ENCODE data around the gene NAB1.

The NAB1 gene

DNA sequence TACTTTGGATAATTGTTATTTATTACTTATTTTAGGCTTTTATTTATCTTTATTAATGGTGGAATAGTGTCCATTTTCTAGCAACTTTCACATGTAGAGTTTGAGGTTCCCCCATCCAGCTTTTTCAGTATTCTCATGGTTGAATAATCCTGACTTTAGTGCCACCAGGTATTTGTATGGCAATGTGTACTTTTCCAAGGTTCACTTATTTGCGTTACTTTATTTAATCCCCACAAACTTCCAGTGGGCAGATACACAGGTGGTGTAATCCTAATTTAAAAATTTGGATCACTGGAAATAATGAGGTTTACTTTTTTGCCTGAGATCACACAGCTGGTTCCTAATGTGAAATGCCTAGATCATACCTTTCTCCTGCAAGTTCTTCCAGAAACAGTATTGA is 30.5 kb downstream of the NAB1 start:
- Histone ChIP-seq H3K4me3 (ENCODE audit: low read length) (no peak overlapping the region), H3K27me3 (ENCODE audit: control insufficient read depth, insufficient read depth, low read length) (no peaks in the 10 kb centered on the region), H3K4me1 (ENCODE audit: control insufficient read depth, low read depth, low read length) (peaks cover 40% of the 10 kb centered on the region), H3K27ac (ENCODE audit: low read length) (no peak overlapping the region), H3K9me3 (ENCODE audit: control insufficient read depth, low read depth, low read length) (no peaks in the 10 kb centered on the region), H3K9ac (ENCODE audit: low read length) (no peak overlapping the region), H3K36me3 (ENCODE audit: control insufficient read depth, low read depth, low read length) (no peaks in the 10 kb centered on the region)

DNA sequence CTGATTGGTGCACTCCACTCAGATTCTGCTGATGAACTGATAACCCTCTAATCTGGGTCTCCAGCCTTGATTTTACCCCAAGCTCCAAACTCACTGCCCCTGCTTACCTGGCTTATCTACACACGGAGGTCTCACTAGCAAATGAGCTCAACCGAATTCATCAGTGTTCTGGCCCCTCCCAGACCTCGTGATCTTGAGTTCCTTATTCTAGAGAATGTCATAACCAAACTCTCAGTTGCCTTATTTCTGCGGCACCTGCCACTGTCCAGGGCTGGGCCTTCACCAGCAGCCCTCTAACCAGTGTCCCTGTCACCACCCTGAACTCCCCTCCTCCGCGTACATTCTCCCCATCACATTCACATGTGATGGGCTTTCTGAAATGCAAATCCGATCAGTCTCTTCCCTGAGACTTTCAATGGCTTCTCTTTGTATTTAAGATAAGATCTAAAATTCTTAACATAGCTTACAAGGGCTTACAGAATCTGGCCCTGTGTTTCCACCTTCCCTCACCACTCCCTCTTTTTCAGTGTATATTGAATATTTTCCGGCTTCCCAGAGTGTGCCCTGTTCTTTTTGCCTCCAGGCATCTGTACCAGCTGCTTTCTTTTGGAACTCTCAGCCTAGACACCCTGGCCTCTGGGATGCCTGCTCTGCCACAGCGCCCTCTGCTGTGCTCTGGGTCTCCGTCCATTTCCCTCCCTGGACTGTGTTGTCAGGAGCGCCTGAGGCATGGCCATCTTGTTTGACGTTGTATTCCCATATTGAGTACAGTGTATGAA is 31.1 kb downstream of the NAB1 start:
- no peak overlapping the region for H3K4me3 ChIP-seq (ENCODE audit: low read length)
- no peak overlapping the region for H3K9ac ChIP-seq (ENCODE audit: low read length)
- H3K27ac ChIP-seq (ENCODE audit: low read length) = no peak overlapping the region
- H3K9me3 ChIP-seq (ENCODE audit: control insufficient read depth, low read depth, low read length) = no peaks in the 10 kb centered on the region
- no peaks in the 10 kb centered on the region for H3K27me3 ChIP-seq (ENCODE audit: control insufficient read depth, insufficient read depth, low read length)
- H3K4me1 ChIP-seq (ENCODE audit: control insufficient read depth, low read depth, low read length) = peaks cover 40% of the 10 kb centered on the region
- H3K36me3 ChIP-seq (ENCODE audit: control insufficient read depth, low read depth, low read length) = no peaks in the 10 kb centered on the region

DNA sequence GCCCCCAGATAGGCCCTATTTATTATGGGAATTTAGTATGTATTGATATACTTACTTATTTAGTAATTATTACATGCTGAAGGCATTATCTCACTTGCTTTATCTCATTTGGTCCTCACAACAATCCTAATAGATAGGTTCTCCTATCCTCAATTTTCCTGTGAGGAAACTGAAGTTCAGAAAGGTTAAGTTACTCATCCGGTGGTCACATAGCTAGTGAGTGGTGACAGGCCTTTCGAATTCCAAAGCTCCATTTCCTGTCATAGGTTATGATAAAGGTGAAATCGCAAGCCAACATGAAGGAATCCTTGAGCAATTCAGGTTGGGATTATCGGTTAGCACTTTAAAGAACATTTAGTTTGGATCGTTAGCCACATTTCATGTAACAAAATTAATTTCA is 33.3 kb downstream of the NAB1 start:
- no peak overlapping the region for H3K4me3 ChIP-seq (ENCODE audit: low read length)
- H3K9ac ChIP-seq (ENCODE audit: low read length) = no peak overlapping the region
- H3K27ac ChIP-seq (ENCODE audit: low read length) = no peak overlapping the region
- no peaks in the 10 kb centered on the region for H3K36me3 ChIP-seq (ENCODE audit: control insufficient read depth, low read depth, low read length)
- H3K27me3 ChIP-seq (ENCODE audit: control insufficient read depth, insufficient read depth, low read length) = no peaks in the 10 kb centered on the region
- no peaks in the 10 kb centered on the region for H3K9me3 ChIP-seq (ENCODE audit: control insufficient read depth, low read depth, low read length)
- H3K4me1 ChIP-seq (ENCODE audit: control insufficient read depth, low read depth, low read length) = peaks cover 25% of the 10 kb centered on the region

DNA sequence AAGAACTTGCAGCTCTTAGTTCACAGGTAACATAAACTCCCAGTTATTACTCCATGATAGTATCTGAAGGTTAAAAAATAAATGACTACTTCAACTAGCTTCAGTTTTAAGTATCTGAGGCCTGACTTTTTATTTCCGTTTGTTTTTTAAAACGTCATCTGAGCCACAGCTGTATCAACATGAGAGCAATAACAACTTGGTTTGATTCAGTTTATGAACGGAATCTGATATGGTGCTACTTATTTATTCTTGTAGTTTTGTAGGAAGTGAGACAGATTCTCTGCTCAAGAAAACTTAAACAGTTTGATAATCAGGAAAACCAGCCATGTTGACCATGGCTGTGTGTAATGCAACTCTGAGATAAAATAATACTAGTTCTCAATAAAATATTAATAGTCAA is 34.9 kb downstream of the NAB1 start:
- peaks cover 17% of the 10 kb centered on the region for H3K4me1 ChIP-seq (ENCODE audit: control insufficient read depth, low read depth, low read length)
- no peaks in the 10 kb centered on the region for H3K27me3 ChIP-seq (ENCODE audit: control insufficient read depth, insufficient read depth, low read length)
- peaks cover 3% of the 10 kb centered on the region for H3K36me3 ChIP-seq (ENCODE audit: control insufficient read depth, low read depth, low read length)
- no peaks in the 10 kb centered on the region for H3K9me3 ChIP-seq (ENCODE audit: control insufficient read depth, low read depth, low read length)
- H3K27ac ChIP-seq (ENCODE audit: low read length) = no peak overlapping the region
- no peak overlapping the region for H3K9ac ChIP-seq (ENCODE audit: low read length)
- H3K4me3 ChIP-seq (ENCODE audit: low read length) = no peak overlapping the region

DNA sequence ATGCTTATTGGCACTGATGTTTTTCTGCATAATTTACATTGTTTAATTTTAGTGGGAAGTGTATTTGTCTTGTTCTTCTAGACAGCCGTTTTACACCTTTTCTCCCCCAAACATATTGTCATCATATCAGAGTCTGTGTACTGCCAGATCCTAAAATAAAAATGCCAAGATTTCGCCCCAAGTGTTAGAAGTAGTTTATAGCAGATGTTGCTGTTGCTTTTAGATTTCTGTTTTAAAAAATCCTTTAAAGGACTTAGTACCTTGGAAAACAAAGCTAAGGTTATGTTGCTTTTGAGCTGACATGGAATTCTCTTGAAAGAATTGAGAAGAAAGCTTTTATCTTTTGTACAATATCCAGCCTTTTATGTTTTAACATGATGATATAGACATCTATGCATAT is 36.0 kb downstream of the NAB1 start:
- H3K27me3 ChIP-seq (ENCODE audit: control insufficient read depth, insufficient read depth, low read length) = no peaks in the 10 kb centered on the region
- H3K9ac ChIP-seq (ENCODE audit: low read length) = no peak overlapping the region
- H3K27ac ChIP-seq (ENCODE audit: low read length) = no peak overlapping the region
- H3K4me3 ChIP-seq (ENCODE audit: low read length) = no peak overlapping the region
- peaks cover 3% of the 10 kb centered on the region for H3K36me3 ChIP-seq (ENCODE audit: control insufficient read depth, low read depth, low read length)
- H3K4me1 ChIP-seq (ENCODE audit: control insufficient read depth, low read depth, low read length) = peaks cover 9% of the 10 kb centered on the region
- H3K9me3 ChIP-seq (ENCODE audit: control insufficient read depth, low read depth, low read length) = no peaks in the 10 kb centered on the region

DNA sequence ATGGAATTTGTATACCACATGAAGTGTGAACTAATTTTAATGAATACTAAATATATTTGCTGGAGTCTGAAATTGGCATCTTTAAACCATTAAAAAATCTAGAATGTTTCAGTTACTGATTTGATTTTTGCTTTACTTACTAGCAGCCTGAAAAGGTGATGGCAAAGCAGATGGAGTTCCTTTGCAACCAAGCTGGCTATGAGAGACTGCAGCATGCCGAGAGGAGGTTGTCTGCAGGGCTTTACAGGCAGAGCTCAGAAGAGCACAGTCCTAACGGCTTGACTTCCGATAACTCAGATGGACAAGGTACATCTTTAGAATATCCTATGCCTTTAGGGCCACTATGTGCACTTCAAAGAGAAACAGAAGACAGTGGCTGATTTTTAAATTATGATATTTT is 36.5 kb downstream of the NAB1 start:
- no peak overlapping the region for H3K27ac ChIP-seq (ENCODE audit: low read length)
- peaks cover 6% of the 10 kb centered on the region for H3K36me3 ChIP-seq (ENCODE audit: control insufficient read depth, low read depth, low read length)
- H3K9ac ChIP-seq (ENCODE audit: low read length) = no peak overlapping the region
- no peaks in the 10 kb centered on the region for H3K27me3 ChIP-seq (ENCODE audit: control insufficient read depth, insufficient read depth, low read length)
- H3K4me3 ChIP-seq (ENCODE audit: low read length) = no peak overlapping the region
- H3K4me1 ChIP-seq (ENCODE audit: control insufficient read depth, low read depth, low read length) = peaks cover 6% of the 10 kb centered on the region
- H3K9me3 ChIP-seq (ENCODE audit: control insufficient read depth, low read depth, low read length) = no peaks in the 10 kb centered on the region

DNA sequence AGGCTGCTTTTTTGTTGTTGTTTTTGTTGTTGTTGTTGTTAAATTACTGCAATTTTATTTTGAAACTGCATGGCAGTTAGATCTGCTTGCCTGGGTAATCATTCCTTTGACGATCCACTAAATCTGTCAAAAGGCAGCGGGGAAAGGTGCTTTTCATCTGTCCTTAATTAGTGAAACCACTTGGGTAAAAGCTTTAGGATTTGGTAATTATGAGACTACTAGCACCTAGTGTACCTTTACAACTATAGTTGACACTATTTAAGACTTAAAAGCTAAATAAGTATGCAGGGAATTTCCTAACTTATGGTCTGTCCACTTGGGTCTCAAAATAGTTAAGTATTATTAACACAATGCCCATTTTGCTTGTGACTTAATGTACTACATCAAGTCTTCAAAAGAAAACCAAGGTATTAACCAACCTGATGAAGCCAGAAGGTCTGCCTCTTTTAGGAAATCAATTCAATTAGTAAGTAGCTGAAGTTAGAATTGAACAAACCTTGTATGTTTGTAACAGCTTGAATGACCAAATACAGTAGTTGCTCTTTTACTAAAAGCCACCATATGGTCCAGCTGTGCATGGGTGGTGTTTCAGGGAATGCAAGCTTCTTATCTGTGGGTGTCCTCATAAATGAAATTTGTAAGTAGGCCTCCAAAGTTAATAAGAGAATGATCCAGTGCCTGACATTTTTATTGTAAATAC is 44.8 kb downstream of the NAB1 start:
- peaks cover 21% of the 10 kb centered on the region for H3K4me1 ChIP-seq (ENCODE audit: control insufficient read depth, low read depth, low read length)
- H3K4me3 ChIP-seq (ENCODE audit: low read length) = no peak overlapping the region
- H3K9ac ChIP-seq (ENCODE audit: low read length) = no peak overlapping the region
- H3K27me3 ChIP-seq (ENCODE audit: control insufficient read depth, insufficient read depth, low read length) = no peaks in the 10 kb centered on the region
- H3K27ac ChIP-seq (ENCODE audit: low read length) = no peak overlapping the region
- no peaks in the 10 kb centered on the region for H3K9me3 ChIP-seq (ENCODE audit: control insufficient read depth, low read depth, low read length)
- H3K36me3 ChIP-seq (ENCODE audit: control insufficient read depth, low read depth, low read length) = peaks cover 9% of the 10 kb centered on the region

DNA sequence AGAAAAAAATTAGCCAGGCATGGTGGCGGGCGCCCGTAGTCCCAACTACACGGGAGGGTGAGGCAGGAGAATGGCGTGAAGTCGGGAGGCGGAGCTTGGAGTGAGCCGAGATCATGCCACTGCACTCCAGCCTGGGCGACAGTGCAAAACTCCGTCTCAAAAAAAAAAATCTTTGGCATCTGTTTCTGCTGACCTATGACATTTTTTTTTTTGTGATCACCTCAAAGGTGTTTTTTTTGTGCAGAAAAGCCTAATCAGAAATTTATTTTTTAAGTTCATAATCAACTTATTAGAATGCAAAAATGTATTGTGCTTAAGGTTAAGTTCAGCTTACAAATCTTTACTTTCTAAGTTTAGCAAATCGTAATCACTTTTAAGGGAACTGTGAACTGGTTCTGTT is 45.6 kb downstream of the NAB1 start:
- Histone ChIP-seq H3K9ac (ENCODE audit: low read length) (no peak overlapping the region), H3K27me3 (ENCODE audit: control insufficient read depth, insufficient read depth, low read length) (no peaks in the 10 kb centered on the region), H3K27ac (ENCODE audit: low read length) (no peak overlapping the region), H3K9me3 (ENCODE audit: control insufficient read depth, low read depth, low read length) (no peaks in the 10 kb centered on the region), H3K36me3 (ENCODE audit: control insufficient read depth, low read depth, low read length) (peaks cover 9% of the 10 kb centered on the region), H3K4me3 (ENCODE audit: low read length) (no peak overlapping the region), H3K4me1 (ENCODE audit: control insufficient read depth, low read depth, low read length) (peaks cover 29% of the 10 kb centered on the region)

DNA sequence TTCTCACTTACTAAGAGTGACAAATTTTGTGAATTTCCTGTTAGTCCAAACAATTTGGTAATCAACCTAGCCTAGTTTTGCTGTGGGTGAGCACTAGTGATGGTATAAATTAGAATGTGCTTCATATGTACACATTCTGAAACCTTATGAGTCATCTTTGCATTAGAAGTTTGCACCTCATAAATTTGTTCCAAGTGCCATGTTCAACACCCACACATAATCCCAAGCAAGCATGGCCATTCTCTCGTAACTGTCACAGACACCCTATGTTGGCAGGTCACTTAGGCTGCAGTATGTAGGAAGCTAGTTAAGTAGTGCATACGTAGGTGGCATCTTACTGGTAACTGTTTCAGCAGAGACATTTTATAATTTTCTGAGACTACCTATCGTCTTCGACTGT is 46.9 kb downstream of the NAB1 start:
- no peak overlapping the region for H3K9ac ChIP-seq (ENCODE audit: low read length)
- no peaks in the 10 kb centered on the region for H3K9me3 ChIP-seq (ENCODE audit: control insufficient read depth, low read depth, low read length)
- H3K4me1 ChIP-seq (ENCODE audit: control insufficient read depth, low read depth, low read length) = peaks cover 38% of the 10 kb centered on the region
- no peak overlapping the region for H3K27ac ChIP-seq (ENCODE audit: low read length)
- no peak overlapping the region for H3K4me3 ChIP-seq (ENCODE audit: low read length)
- no peaks in the 10 kb centered on the region for H3K27me3 ChIP-seq (ENCODE audit: control insufficient read depth, insufficient read depth, low read length)
- peaks cover 3% of the 10 kb centered on the region for H3K36me3 ChIP-seq (ENCODE audit: control insufficient read depth, low read depth, low read length)

DNA sequence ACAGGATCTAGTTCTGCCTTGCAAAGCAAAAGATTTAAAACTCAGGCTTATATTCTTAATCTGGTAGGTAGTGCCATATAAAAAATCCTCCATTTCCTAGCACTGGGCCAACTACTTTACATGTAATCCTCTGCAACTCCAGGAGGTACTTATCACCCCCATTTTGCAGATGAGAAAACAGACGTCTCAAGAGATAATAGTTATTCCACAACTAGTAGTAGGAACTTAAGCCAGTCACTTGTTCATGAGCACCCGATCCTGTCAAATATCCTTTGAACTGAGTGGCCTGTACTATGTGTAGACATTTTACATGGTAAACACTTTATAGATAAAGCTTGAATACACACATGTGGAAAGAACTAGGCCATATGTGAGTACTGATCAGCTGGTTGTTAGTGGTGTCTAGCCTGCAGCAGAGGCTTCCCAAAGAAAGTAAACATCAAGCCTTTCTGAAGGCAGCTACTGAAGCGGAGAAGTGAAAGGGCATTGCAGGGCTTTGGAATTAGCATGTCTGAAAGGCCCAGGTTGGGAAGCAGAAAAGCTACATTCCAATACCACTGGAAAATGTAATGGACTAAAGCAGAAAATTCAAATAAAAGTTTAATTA is 48.0 kb downstream of the NAB1 start:
- Histone ChIP-seq H3K9me3 (ENCODE audit: control insufficient read depth, low read depth, low read length) (no peaks in the 10 kb centered on the region), H3K4me3 (ENCODE audit: low read length) (no peak overlapping the region), H3K9ac (ENCODE audit: low read length) (no peak overlapping the region), H3K4me1 (ENCODE audit: control insufficient read depth, low read depth, low read length) (peaks cover 38% of the 10 kb centered on the region), H3K27ac (ENCODE audit: low read length) (no peak overlapping the region), H3K36me3 (ENCODE audit: control insufficient read depth, low read depth, low read length) (peaks cover 3% of the 10 kb centered on the region), H3K27me3 (ENCODE audit: control insufficient read depth, insufficient read depth, low read length) (no peaks in the 10 kb centered on the region)

DNA sequence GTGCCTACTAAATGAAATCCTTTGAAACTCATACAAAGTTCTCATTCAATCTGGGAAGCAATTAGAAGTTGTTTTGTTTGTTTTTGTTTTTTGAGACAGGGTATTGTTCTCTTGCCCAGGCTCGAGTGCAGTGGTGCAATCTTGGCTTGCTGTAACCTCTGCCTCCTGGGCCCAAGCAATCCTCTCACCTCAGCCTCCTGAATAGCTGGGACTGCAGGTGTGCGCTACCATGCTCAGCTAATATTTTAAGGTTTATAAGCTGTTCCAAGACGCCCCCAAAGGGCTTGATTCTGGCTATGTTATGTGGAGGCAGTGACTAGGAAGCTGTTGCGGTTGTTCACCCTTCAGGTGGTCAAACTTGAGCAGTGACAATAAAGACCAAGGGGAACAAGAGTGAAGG is 48.5 kb downstream of the NAB1 start:
- no peaks in the 10 kb centered on the region for H3K9me3 ChIP-seq (ENCODE audit: control insufficient read depth, low read depth, low read length)
- H3K27me3 ChIP-seq (ENCODE audit: control insufficient read depth, insufficient read depth, low read length) = no peaks in the 10 kb centered on the region
- H3K36me3 ChIP-seq (ENCODE audit: control insufficient read depth, low read depth, low read length) = peaks cover 3% of the 10 kb centered on the region
- H3K9ac ChIP-seq (ENCODE audit: low read length) = no peak overlapping the region
- no peak overlapping the region for H3K4me3 ChIP-seq (ENCODE audit: low read length)
- H3K4me1 ChIP-seq (ENCODE audit: control insufficient read depth, low read depth, low read length) = peaks cover 38% of the 10 kb centered on the region
- H3K27ac ChIP-seq (ENCODE audit: low read length) = no peak overlapping the region
